BLaER1 (cell line): ENCODE measurements around the gene ASCL5.

Source experiments
- H3K27ac ChIP-seq: shearing (Covaris generic); formaldehyde crosslinking; 2 replicates; pipeline ENCODE4 v1.8.1; 2022
- H3K27me3 ChIP-seq: shearing (Covaris generic); formaldehyde crosslinking; 2 replicates; pipeline ENCODE4 v1.8.1; 2022
- H3K36me3 ChIP-seq: shearing (Covaris generic); formaldehyde crosslinking; 2 replicates; pipeline ENCODE4 v1.8.1; 2022
- H3K4me1 ChIP-seq: shearing (Covaris generic); formaldehyde crosslinking; 2 replicates; pipeline ENCODE4 v1.8.1; 2022
- H3K4me2 ChIP-seq: shearing (Covaris generic); formaldehyde crosslinking; 2 replicates; pipeline ENCODE4 v1.8.1; 2022
- H3K4me3 ChIP-seq: shearing (Covaris generic); formaldehyde crosslinking; 2 replicates; pipeline ENCODE4 v1.8.1; 2022
- H3K9ac ChIP-seq: shearing (Covaris generic); formaldehyde crosslinking; 2 replicates; pipeline ENCODE4 v1.8.1; 2022
- H3K9me3 ChIP-seq: shearing (Covaris generic); formaldehyde crosslinking; 2 replicates; pipeline ENCODE4 v1.8.1; 2022
- H4K20me1 ChIP-seq: shearing (Covaris generic); formaldehyde crosslinking; 2 replicates; pipeline ENCODE4 v1.8.1; 2022
- Cebpa-rat ChIP-seq: shearing (Covaris generic); IDR thresholded peaks from 2 replicates; pipeline ENCODE4 v1.8.1; 2022

Gene ASCL5

DNA sequence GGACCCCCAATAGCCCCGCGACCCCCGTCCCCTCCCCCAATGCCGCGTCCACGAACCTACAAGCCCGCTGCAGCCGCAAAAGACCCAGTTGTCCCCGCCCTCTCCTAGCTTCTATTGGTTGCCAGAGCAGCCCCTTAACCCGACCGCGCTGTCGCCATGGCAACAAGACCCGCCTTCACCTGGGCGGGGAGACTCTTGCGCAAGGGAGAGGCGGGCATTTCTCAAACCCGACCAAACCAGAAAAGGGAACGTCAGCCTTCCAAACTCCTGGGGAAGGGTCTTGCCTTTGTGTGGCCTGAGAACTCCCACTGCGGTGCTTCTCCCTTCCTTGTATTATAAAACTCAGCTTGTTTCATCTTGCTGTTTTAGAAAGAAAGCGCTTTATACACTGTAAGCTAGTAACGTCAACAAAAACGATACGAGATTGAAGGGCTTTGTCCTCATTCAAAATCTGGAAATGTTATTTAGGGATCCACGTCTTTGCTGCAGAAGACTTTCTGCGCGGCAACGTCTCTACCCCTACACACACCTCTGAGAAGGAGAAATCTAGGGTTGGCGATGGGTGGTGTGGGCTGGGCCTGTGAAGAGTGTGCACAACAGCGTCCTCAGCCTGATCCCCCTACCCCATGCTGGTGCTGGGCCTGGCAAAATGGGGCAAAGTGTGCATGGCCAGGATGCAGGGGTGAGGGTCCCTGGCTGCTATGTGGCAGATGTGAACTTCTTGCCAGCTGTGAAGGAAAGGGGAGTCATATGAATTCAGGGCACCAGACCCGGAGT, 27.6 kb upstream of the ASCL5 start, which contains the start of gene TMEM9:
TSS of gene TMEM9 (minus strand) at position 86 of the 777 bp plus-strand sequence. CDS start 551 bp downstream, outside the sequence.
- H3K36me3 ChIP-seq, result peaks cover 30% of the 10 kb centered on the region
- peak; percentile 100 for TF ChIP-seq Cebpa-rat
- peak within 1 kb of the TSS; percentile 87 for H3K27ac ChIP-seq
- H3K4me1 ChIP-seq, result peaks cover 21% of the 10 kb centered on the region
- 0 out of 2 replicates have a peak, but pooled peaks cover 7% of the 10 kb centered on the region for H4K20me1 ChIP-seq
- peak within 1 kb of the TSS; percentile 88 for H3K4me3 ChIP-seq
- H3K9ac ChIP-seq, result peak within 1 kb of the TSS; percentile 88
- H3K9me3 ChIP-seq, result peaks cover 10% of the 10 kb centered on the region; the same call in 1 of the 2 replicates
- H3K4me2 ChIP-seq, result peak within 1 kb of the TSS; percentile 95
- H3K27me3 ChIP-seq, result no peaks in the 10 kb centered on the region

GRCh38 chr1:201153474-201154388, 26.7 kb upstream of the ASCL5 start:
- no peaks in the 10 kb centered on the region for H3K27me3 ChIP-seq
- H3K4me1 ChIP-seq, result peaks cover 21% of the 10 kb centered on the region
- H3K27ac ChIP-seq, result peak overlapping the region; percentile 87
- H3K4me2 ChIP-seq, result peak overlapping the region; percentile 95
- H3K9me3 ChIP-seq, result peaks cover 10% of the 10 kb centered on the region; the same call in 1 of the 2 replicates
- H4K20me1 ChIP-seq, result 0 out of 2 replicates have a peak, but pooled peaks cover 7% of the 10 kb centered on the region
- peaks cover 38% of the 10 kb centered on the region for H3K36me3 ChIP-seq
- no peak for TF ChIP-seq Cebpa-rat
- peak overlapping the region; percentile 88 for H3K4me3 ChIP-seq
- H3K9ac ChIP-seq, result peak overlapping the region; percentile 88

DNA sequence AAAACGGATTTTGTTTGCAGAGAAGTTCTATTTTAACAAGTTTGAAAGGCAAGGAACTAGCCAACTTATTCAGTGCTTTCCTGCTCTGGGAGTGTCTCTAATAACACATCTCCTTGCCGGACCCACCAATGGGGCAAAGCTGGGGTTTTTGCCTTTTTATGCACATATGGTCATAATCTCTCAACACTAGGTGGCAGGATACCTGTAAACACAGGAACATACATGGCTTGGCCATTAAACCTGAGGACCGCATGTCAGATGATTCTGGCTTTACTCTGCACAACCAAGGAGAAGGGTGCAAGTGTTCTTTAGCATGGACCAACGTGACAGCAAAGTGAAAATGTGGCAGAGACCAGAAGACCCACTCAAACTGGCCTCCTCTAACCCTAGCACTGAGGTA, 22.4 kb upstream of the ASCL5 start:
- Histone ChIP-seq H3K36me3 (peaks cover 81% of the 10 kb centered on the region), H3K4me3 (no peak overlapping the region), H3K9ac (no peak overlapping the region), H3K9me3 (no peaks in the 10 kb centered on the region), H3K27ac (no peak overlapping the region), H3K4me2 (no peak overlapping the region), H3K4me1 (peaks cover 15% of the 10 kb centered on the region), H3K27me3 (no peaks in the 10 kb centered on the region), H4K20me1 (0 out of 2 replicates have a peak, but pooled peaks cover 7% of the 10 kb centered on the region)
- TF ChIP-seq Cebpa-rat, result no peak

GRCh38 chr1:201147396-201148015, 20.5 kb upstream of the ASCL5 start:
- Histone ChIP-seq H3K27me3 (no peaks in the 10 kb centered on the region), H3K4me1 (peaks cover 10% of the 10 kb centered on the region), H3K9me3 (no peaks in the 10 kb centered on the region), H4K20me1 (no peaks in the 10 kb centered on the region), H3K9ac (no peak overlapping the region), H3K36me3 (peaks cover 100% of the 10 kb centered on the region), H3K4me3 (no peak overlapping the region), H3K27ac (no peak overlapping the region), H3K4me2 (no peak overlapping the region)
- no peak for TF ChIP-seq Cebpa-rat

- Histone ChIP-seq H3K9me3 (no peaks in the 10 kb centered on the region), H3K36me3 (peaks cover 100% of the 10 kb centered on the region), H3K4me3 (no peak overlapping the region), H4K20me1 (no peaks in the 10 kb centered on the region), H3K27me3 (no peaks in the 10 kb centered on the region), H3K9ac (no peak overlapping the region), H3K27ac (no peak overlapping the region), H3K4me2 (no peak overlapping the region), H3K4me1 (peaks cover 15% of the 10 kb centered on the region)
- TF ChIP-seq Cebpa-rat, result no peak
These were observed 19.8 kb upstream of the ASCL5 start for GRCh38 chr1:201146626-201147390.

GRCh38 chr1:201145816-201146215, 18.8 kb upstream of the ASCL5 start:
- no peaks in the 10 kb centered on the region for H4K20me1 ChIP-seq
- H3K9me3 ChIP-seq, result no peaks in the 10 kb centered on the region
- peaks cover 25% of the 10 kb centered on the region for H3K4me1 ChIP-seq
- no peak overlapping the region for H3K9ac ChIP-seq
- H3K4me3 ChIP-seq, result no peak overlapping the region
- H3K4me2 ChIP-seq, result no peak overlapping the region
- no peak overlapping the region for H3K27ac ChIP-seq
- TF ChIP-seq Cebpa-rat, result no peak
- peaks cover 93% of the 10 kb centered on the region for H3K36me3 ChIP-seq
- no peaks in the 10 kb centered on the region for H3K27me3 ChIP-seq

- H3K27me3 ChIP-seq, result no peaks in the 10 kb centered on the region
- peaks cover 86% of the 10 kb centered on the region for H3K36me3 ChIP-seq
- no peak overlapping the region for H3K4me3 ChIP-seq
- no peaks in the 10 kb centered on the region for H3K9me3 ChIP-seq
- peaks cover 32% of the 10 kb centered on the region for H3K4me1 ChIP-seq
- no peak for TF ChIP-seq Cebpa-rat
- no peak overlapping the region for H3K27ac ChIP-seq
- no peak overlapping the region for H3K9ac ChIP-seq
- H3K4me2 ChIP-seq, result no peak overlapping the region
- no peaks in the 10 kb centered on the region for H4K20me1 ChIP-seq
These were observed 18.1 kb upstream of the ASCL5 start for GRCh38 chr1:201145132-201145531.

GRCh38 chr1:201144701-201145100, 17.7 kb upstream of the ASCL5 start:
- Histone ChIP-seq H3K27me3 (no peaks in the 10 kb centered on the region), H3K36me3 (peaks cover 82% of the 10 kb centered on the region)

More at GRCh38 chr1:201144701-201145100, 17.7 kb upstream of the ASCL5 start:
- Histone ChIP-seq H3K4me1 (peaks cover 36% of the 10 kb centered on the region), H3K4me3 (no peak overlapping the region), H3K9ac (no peak overlapping the region), H3K4me2 (no peak overlapping the region), H3K27ac (no peak overlapping the region), H3K9me3 (no peaks in the 10 kb centered on the region), H4K20me1 (no peaks in the 10 kb centered on the region)
- no peak for TF ChIP-seq Cebpa-rat
